NCI-H1105 treated with DMSO at 0.1 percent for 48 hours (cell line): ENCODE measurements around the gene JDP2.

ENCODE experiments used
- DNase-seq: peaks from one replicate; lab custom pipeline; 2025; lab: John Stamatoyannopoulos, UW

The JDP2 gene

DNA sequence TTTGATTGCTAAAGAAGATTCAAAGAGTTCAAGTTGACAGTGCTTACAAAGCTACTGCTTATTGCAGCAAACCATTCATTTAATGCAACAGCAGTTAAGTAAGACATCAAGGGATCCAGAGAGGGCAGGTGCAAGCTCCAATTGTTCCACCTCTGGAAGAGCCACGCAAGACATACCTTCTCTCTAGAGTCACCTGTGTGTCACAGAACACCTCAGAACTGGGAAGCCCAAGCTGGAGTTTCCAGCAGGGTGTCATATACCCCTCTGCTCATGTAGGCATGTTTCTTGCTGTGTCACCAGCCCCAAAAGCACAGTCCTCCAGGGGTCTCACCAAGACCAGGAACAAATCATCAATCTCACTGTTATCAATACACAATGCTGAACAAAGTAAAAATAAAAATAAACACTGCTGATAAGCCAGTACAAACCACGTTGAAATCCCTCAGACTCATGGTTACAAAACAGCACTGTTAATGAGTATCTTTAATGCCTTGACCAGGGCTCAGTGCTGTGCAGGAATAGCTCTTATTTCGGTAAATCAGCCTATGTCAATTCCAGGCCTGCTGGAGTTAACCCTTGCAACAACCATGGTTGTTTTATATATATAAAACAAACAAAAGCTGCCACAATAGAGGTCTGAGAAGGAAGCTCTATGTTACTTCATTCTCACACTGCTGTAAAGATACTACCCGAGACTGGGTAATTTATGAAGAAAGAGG lies 57.0 kb downstream of the JDP2 start:
- no peak for DNase-seq

DNA sequence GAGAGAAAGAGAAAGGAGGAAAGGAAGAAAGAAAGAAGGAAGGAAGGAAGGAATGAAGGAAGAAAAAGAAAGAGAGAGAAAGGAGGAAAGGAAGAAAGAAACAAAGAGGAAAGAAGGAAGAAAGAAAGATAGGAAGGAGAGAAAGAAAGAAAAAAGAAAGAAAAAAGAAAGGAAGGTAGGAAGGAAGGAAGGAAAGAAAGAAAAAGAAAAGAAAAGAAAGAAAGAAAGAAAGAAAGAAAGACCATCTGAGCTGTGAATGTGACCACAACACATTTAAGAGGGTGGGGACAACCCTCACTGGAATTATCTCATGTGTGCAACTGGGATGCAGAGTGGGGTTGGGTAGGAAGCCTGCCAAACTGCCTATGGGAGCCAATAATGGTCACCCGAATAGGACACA lies 58.5 kb downstream of the JDP2 start:
- DNase-seq = no peak

DNA sequence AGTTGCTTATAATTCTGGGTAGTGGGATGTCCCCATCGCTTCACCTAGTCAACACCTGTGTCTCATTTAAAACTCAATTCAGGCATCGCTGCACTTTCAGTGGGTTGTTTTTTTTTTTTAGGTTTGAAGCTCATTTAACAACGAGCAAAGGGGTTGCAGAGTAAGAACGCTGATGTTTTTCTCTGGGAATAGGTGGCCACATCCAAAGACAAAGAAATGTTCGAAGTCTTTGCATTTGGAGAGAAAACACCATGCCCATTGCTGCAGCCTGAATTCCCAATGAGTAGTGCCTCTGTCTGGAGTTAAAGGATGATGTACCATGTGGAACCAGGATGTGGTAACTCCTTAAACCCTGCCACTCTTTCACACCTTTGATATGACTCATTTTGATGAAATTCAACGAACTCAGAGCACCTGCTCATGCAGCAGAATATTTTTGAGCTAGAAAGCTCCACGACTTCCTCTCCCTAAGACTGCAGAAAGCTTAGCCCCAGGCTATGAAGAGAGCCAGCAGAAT lies 59.4 kb downstream of the JDP2 start:
- no peak for DNase-seq

GRCh38 chr14:75489480-75489837 lies 61.6 kb downstream of the JDP2 start:
- peak; percentile 45 for DNase-seq

GRCh38 chr14:75491376-75491978 lies 63.7 kb downstream of the JDP2 start:
- no peak for DNase-seq

DNA sequence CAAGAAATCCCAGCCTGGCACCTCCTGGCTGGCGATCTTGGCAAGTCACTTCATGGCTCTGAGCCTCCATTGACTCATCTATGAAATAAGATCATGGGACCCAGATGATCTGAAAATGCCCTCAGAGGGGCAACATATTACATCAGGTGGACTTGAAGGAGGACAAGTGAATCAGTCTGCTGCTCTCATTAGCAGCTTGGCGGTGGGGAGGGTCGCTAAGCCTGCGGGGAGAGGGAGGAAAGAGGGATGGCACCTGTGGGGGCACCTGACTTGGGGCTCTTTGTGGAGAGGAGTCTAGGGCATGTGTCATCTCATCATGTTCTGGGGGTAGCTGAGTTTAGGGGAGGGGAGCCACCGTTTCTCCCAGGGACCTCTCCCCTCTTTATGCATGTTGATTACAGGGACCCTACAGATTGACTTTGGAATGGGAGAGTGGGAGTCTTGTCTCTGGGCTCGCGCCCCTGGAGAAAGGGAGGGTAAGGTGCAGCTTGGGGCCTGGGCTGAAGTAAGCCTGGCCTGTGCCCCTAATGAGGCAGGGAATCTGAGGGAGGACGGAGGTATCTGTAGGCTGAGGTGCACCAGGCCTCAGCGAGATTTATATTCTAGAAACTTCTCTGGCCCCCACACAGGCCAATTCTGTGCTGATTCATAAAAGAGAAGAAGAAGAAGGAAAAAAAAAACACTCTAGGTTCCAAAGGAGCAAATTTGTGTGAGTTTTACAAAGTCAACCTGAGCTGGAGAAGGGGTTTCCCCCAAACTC lies 65.2 kb downstream of the JDP2 start:
- no peak for DNase-seq

DNA sequence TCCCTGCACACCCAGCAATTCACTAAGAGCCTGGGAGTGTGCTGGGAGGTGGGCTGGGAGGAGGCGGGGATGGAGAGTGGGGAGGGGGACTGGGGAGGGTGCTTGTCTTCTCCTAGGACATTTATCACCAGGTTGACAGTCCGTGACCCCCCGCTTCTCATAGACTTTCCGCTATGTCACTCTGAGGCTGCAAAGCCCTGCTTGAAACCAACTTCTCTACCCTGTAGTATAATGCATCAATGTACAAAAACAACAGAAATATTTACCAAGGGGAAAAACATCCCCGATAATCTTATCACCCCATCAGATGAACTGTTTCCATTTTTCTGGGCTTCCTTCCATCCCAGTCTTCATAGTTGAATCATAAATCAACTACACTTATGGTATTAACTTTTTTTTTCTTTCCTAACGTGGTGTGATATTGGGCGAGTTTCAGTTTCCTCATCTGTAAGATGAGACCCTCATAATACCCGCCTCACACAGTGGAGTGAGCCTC lies 65.8 kb downstream of the JDP2 start:
- no peak for DNase-seq

GRCh38 chr14:75494896-75495295 lies 67.1 kb downstream of the JDP2 start:
- DNase-seq = no peak

GRCh38 chr14:75495399-75495798 lies 67.6 kb downstream of the JDP2 start:
- DNase-seq = no peak

DNA sequence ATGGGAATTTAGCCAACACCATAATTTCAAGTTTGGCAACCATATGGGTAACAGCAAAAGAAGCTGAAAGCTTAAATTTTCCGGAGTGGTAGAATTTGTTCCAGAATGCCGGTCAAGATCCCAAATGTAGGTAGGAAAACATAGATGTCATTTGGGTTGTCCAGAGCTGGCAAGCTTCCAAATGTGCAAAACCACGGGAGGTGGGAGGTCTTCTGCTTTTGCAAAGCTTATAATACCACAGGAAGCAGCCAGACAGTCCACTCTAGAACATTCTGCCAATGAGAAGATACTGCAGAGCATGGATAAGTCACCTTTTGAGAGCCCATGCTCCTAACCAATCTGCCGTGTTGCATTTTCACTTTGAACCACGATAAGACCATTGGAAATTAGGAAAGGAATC lies 68.1 kb downstream of the JDP2 start:
- no peak for DNase-seq

DNA sequence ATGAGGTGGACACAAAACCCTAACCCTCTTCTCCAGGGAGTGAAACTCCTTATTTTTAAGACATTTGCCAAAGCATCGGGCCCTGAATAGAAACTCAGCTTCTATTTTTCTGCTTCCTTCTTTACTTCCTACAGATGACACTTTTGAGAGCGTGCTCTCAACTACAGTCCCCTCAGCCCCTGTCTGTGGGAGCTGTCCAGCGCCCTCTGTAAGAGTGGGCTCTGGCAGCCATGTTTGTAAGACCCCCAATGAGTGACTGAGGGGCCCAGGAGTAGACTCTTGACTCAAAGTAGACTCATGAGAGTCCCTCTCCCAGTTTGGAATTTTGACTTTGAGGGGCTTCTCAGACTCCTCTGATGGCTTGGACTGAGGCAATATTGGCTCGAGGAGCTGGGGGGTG lies 68.9 kb downstream of the JDP2 start:
- no peak for DNase-seq

- no peak for DNase-seq
Measured at GRCh38 chr14:75497191-75497590, 69.4 kb downstream of the JDP2 start.

- no peak for DNase-seq
Measured at GRCh38 chr14:75497701-75498100, 69.9 kb downstream of the JDP2 start.

GRCh38 chr14:75499084-75499875 lies 71.5 kb downstream of the JDP2 start:
- no peak for DNase-seq

DNA sequence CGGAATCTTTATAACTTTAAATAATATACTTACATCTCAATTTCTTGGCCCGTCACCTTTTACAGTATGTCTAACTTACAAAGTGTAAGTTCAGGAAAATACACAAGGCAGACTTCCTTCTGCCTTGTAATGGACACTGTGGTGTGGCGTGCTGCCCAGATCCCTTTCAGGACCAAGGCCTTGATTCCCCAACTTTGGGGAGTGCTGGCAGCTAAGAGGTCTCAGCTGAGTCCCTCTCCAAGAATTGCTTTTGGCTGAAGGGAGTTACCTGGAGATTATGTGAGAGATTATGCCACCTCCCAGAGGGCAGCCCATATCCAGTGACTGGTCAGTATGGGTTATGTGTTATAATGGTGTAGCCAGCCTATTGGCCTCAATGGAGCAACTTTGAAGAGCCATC lies 73.3 kb downstream of the JDP2 start:
- DNase-seq = no peak

GRCh38 chr14:75504411-75504810 lies 76.6 kb downstream of the JDP2 start:
- no peak for DNase-seq

DNA sequence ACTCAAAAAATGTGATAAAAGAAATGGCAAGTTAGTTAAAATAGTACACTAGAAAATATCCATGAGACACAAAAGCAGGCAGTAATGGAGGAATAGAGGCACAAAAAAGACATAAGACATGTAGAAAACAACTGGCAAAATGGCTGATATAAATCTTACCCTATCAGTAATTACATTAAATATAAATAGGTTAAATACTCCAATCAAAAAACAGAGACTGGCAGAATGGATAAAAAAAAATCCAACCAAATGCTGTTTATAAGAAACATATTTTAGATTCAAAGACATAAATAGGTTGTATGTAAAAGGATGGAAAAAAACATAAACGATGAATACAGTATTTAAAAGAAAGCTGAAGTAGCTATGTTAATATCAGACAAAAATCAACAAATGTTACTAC lies 79.1 kb downstream of the JDP2 start:
- no peak for DNase-seq

DNA sequence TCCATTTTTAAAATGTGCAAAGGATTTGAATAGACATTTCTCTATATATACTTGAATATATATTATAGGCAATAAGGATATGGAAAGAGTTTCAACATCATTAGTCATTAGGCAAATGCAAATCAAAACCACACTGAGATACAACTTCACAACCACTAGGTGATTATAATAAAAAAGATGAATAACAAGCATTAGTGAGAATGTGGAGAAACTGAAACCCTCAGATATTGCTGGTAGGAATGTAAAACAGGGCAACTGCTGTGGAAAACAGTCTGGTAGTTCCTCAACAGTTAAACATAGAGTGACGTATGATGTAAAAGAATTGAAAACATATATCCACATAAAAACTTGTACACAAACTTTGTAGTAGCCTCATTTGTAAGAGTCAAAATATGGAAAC lies 82.7 kb downstream of the JDP2 start:
- no peak for DNase-seq

DNA sequence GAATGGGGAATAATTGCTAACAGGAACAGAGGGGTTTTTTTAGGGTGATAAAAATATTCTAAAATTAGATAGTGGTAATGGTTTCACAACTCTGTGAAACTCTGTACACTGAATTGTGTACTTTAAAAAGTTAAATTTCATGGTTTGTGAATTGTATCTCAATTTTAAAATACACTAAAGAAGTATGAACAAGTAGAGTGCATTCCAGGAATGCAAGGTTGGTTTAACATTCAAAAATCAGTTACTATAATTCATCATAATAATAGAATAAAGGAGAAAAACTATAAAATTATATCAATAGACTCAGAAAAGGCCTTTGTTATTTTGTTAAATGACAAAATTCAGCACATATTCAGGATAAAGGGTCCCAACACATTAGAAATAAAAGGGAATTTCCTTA lies 83.4 kb downstream of the JDP2 start:
- no peak for DNase-seq

- no peak for DNase-seq
Measured at GRCh38 chr14:75513911-75514672, 86.3 kb downstream of the JDP2 start.
